Fibroblast of peridontal ligament (primary cell): ENCODE data around the gene E2F8.
"Not testable (repeated sequence)": the region's sequence is repeated elsewhere in the genome, so short reads cannot be mapped to it uniquely, and the experiment has no call there.

Source experiments
- DNase-seq: peaks from one replicate; pipeline ENCODE4 v3.0.0-alpha.2; 2010; ENCODE audit errors: extremely low read depth

The E2F8 gene

GRCh38 chr11:19240420-19241259 is at the start of gene E2F8:
Gene E2F8, minus strand, starts transcription at chr11:19240945. Its CDS starts 824 bp downstream, at chr11:19240121.
- DNase-seq = peak; percentile 87

DNA sequence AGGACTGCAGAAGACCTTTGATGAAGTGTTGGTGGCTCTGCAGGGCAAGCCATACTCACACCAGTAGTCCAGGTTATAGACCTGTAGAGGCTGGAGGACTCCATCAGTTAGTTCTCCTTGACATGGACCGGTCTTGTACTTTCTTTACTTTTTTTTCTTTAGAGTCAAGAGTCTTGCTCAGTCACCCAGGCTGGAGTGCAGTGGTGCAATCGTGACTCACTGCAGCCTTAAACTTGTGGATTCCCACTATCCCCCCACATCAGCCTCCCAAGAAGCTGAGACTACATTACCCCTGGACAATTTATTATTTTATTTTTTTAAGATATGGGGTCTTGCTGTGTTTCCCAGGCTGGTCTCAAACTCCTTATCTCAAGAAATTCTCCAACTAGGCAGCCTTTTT is 49.6 kb upstream of the E2F8 start:
- peak; percentile 7 for DNase-seq

GRCh38 chr11:19288256-19288655 is 47.5 kb upstream of the E2F8 start:
- no peak for DNase-seq

GRCh38 chr11:19286411-19286810 is 45.7 kb upstream of the E2F8 start:
- no peak for DNase-seq

DNA sequence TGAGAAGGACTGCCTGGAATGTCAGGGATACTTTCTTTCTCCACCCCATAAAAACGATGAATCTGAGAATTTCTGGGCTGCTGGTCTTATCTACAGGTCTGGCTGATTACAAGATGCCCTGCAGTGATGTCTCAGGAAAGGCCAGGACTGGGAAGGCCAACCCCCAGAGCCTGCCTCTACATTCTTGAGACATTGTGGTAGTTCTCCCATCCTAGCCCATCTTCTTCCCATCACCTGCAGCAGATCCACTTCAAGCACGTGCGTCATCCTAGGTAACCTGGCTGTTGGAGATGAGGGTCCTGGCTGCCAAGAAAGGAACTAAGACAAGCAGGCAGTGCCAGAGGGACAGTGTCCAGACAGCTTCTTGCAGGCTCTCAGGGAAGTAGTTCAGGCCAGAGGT is 44.1 kb upstream of the E2F8 start:
- no peak for DNase-seq

DNA sequence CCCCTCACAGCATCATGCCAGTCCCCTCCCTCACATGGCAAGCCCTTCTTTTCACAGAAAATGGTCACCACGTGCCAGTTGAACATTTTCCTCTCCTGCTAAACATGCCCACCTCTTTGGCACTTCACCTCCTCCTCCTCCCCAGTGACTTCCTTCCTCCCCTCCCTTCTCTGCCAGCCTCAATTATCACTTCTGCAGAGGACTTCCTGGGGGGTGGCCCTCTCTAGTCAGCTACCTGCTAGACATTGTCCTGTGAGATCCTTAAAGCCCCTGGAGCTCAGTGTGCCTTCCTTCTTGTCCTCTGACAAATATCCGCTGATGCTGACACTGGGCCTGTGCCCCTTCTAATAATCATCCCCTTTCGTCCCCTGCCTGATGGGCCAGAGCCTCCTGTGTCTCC is 43.2 kb upstream of the E2F8 start:
- no peak for DNase-seq

DNA sequence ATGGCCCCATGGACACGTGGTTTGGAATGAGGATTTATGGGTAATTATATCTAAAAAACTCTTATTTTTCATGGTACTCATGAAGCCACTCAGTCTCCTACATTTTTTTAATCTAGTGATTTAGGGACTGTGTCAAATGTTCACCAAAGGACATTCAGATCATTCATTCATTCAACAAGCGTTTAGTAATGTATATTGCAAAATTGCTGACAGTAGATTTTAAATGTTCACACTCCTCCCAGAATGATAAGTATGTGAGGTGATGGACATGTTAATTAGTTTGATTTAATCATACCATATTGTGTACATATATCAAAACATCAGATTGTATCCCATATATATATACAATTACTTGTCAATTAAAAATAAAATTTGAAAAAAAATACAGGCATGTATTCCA is 40.8 kb upstream of the E2F8 start:
- DNase-seq = no peak

- DNase-seq = no peak
Observed at GRCh38 chr11:19281041-19281440, 40.3 kb upstream of the E2F8 start.

DNA sequence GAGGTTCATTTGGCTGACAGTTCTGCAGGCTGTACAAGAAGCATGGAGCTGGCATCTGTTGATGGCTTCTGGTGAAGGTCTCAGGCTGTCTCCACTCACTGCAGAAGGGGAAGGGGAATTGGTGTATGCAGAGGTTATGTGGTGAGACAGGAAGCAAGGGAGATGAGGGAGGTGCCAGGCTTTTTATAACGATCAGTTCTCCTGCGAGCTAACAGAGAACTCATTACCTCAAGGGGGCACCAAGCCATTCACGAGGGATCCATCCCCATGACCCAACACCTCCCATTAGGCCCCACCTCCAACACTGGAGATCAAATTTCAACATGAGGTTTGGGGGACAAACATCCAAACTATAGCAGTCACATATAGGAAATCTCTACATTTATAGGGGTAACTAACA is 38.7 kb upstream of the E2F8 start:
- no peak for DNase-seq

- DNase-seq = no peak
Observed at GRCh38 chr11:19276859-19277808, 36.4 kb upstream of the E2F8 start.

DNA sequence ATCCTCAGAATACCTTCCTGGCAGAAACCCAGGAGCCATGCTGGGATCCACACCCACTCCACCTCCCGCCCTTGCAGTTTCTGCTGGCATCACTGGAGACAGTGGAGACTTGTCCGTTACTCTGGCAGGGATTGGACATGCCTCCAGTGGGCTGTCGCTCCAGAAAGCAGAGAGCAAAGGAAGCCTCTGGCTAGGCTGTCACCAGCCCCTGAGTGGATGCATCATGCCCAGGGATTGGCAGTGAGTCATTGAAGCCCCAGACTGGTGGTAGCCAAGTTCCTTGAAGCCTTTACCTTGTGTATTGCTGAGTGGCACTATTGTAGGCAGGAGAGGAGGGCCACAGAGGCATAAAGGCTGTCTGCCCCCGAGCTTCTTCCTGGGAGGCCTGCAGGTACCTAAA is 34.8 kb upstream of the E2F8 start:
- no peak for DNase-seq

GRCh38 chr11:19273219-19273618 is 32.5 kb upstream of the E2F8 start:
- DNase-seq = not testable (repeated sequence)

DNA sequence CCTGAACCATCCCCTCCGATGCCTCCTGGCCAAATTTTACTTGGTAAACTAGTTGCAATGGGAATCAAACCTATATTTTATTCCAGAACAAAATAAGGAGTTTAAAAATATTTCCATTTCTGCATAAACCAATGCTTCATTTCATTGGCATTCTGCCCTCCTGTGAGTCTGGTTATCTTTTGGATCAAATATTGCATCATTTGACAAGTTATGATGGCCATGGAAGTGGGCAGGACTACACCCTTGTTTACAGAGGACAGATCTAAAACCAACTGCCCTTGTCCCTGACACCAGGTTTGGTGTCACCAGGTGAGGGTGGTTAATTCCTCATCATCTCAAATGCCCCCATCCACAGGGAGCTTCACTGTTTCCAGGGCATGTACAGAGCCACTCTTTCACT is 28.2 kb upstream of the E2F8 start:
- DNase-seq = no peak

DNA sequence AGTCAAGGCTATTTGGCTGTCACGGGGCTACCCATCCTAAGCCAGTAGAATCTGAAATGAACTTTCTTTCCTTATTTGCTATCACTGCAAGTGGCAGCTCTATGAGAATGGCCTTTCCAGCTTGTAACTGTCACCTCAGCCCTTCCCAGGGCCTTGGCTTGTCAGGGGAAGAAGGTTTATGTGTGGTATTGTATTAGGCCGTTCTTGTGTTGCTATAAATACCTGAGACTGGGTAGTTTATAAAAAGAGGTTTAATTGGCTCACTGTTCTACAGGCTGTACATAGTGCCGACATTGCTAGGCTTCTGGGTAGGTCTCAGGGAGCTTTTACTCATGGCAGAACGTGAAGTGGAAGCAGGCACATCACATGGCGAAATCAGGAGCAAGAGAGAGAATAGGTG is 26.8 kb upstream of the E2F8 start:
- DNase-seq = no peak

DNA sequence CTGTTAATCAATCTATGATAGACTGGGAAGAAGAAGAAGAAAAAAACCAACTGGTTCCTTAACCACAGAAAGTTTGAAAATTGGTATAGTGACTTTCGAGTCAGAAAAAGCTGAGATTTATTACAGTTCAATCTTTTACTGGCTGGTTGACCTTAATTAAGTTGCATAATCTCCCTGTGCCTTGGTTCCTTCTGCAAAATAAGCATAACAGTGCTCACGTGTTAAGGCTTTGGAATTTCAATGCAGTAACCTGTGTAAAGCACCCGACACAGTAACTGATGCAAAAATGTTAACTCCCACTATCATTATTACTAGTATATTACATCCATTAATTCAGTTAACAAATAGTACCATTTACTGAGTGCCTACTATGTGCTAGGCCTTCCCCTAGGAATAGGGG is 22.6 kb upstream of the E2F8 start:
- DNase-seq = no peak

GRCh38 chr11:19259487-19260345 is 19.0 kb upstream of the E2F8 start:
- peak; percentile 69 for DNase-seq

- no peak for DNase-seq
Observed at GRCh38 chr11:19258641-19259230, 18.0 kb upstream of the E2F8 start.

DNA sequence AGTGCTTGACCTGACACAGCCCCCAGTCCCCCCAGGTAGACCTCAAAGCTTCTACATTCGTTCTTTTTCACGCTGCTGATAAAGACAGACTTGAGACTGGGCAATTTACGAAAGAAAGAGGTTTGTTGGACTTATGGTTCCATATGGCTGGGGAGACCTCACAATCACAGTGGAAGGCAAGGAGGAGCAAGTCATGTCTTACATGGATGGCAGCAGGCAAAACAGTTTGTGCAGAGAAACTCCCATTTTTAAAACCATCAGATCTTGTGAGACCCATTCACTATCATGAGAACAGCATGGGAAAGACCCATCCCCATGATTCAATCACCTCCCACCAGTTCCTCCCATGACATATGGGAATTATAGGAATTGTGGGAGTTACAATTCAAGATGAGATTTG is 13.7 kb upstream of the E2F8 start:
- not testable (repeated sequence) for DNase-seq

DNA sequence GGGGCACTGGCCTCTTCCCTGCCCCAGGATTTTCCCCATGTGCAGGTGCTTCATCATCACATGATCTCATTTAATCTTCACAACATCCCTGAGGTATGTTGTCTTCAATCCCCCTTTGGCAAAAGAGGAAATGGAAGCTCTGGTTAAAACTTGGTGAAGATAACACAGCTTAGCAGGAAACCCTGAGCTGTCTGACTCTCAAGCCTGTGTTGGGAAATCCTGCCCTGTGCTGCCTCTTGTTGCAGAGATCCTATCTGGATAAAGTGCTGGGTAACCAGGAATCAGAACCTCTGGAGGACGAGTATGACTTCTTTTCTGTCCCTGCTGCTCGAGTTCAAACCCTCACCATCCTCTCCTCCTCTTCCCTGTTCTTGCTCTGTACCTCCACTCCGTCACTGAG is 13.1 kb upstream of the E2F8 start:
- no peak for DNase-seq

- no peak for DNase-seq
Observed at GRCh38 chr11:19253153-19253745, 12.5 kb upstream of the E2F8 start.
